DMS 273 (cell line): ENCODE data around the gene HIVEP3.
"Not testable (repeated sequence)": the region's sequence is repeated elsewhere in the genome, so short reads cannot be mapped to it uniquely, and the experiment has no call there.

Experiments
- DNase-seq: peaks from one replicate; lab custom pipeline; 2025; ENCODE audit not compliant: unreplicated experiment; lab: John Stamatoyannopoulos, UW

Gene HIVEP3

GRCh38 chr1:41924911-41925310 lies 6.2 kb upstream of the HIVEP3 start:
- DNase-seq = no peak

- not testable (repeated sequence) for DNase-seq
These were observed 2.5 kb upstream of the HIVEP3 start for GRCh38 chr1:41921271-41921670.

GRCh38 chr1:41920658-41921057 lies 1.9 kb upstream of the HIVEP3 start:
- peak; percentile 9 for DNase-seq

- no peak for DNase-seq
These were observed 1.2 kb upstream of the HIVEP3 start for GRCh38 chr1:41919764-41920397.

- no peak for DNase-seq
These were observed 409 bp upstream of the HIVEP3 start for GRCh38 chr1:41919131-41919530.

GRCh38 chr1:41917835-41918449 lies 780 bp downstream of the HIVEP3 start:
- DNase-seq = peak; percentile 81

- no peak for DNase-seq
These were observed 1.6 kb downstream of the HIVEP3 start for GRCh38 chr1:41917076-41917475.

- DNase-seq = peak; percentile 19
These were observed 2.7 kb downstream of the HIVEP3 start for GRCh38 chr1:41915786-41916571.

- DNase-seq = no peak
These were observed 4.2 kb downstream of the HIVEP3 start for GRCh38 chr1:41914516-41914915.

GRCh38 chr1:41913014-41913413 lies 5.7 kb downstream of the HIVEP3 start:
- DNase-seq = peak; percentile 7

- DNase-seq = no peak
These were observed 10.3 kb downstream of the HIVEP3 start for GRCh38 chr1:41908288-41908895.

GRCh38 chr1:41907446-41907845 lies 11.3 kb downstream of the HIVEP3 start:
- peak; percentile 34 for DNase-seq

- DNase-seq = no peak
These were observed 11.8 kb downstream of the HIVEP3 start for GRCh38 chr1:41906943-41907342.

- no peak for DNase-seq
These were observed 13.5 kb downstream of the HIVEP3 start for GRCh38 chr1:41905093-41905675.

- DNase-seq = no peak
These were observed 16.1 kb downstream of the HIVEP3 start for GRCh38 chr1:41902664-41903063.

- DNase-seq = no peak
These were observed 16.6 kb downstream of the HIVEP3 start for GRCh38 chr1:41902159-41902577.

GRCh38 chr1:41901551-41901950 lies 17.2 kb downstream of the HIVEP3 start:
- DNase-seq = no peak

GRCh38 chr1:41900603-41901444 lies 17.9 kb downstream of the HIVEP3 start:
- no peak for DNase-seq

- no peak for DNase-seq
These were observed 20.5 kb downstream of the HIVEP3 start for GRCh38 chr1:41898191-41898713.

GRCh38 chr1:41895552-41895951 lies 23.2 kb downstream of the HIVEP3 start:
- DNase-seq = no peak
